ENCODE results near the gene HNRNPLL.

DNA sequence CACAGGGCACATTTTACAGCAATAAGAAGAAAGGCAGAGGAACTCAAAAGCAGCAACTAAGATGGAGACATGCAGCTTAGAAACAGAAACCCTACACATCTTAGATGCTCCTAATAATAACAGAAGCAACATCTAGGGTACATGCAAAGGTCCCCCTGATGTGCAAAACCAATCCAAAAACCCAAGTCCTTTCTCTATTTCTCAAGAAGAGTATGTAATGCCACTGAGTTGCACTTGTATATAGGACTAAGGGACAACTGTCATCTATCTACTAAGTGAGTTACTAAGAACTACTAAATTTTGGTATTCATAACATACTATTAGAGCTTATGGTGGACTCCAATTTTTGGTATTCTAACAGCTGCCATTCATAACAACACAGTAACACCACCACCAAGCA lies 28.4 kb downstream of the HNRNPLL start:
- TF ChIP-seq EZH2 (IDR thresholded peaks at IDR 0.05; ENCODE audit: borderline replicate concordance, low read length) = no peak
- TF ChIP-seq, protein P1, sequence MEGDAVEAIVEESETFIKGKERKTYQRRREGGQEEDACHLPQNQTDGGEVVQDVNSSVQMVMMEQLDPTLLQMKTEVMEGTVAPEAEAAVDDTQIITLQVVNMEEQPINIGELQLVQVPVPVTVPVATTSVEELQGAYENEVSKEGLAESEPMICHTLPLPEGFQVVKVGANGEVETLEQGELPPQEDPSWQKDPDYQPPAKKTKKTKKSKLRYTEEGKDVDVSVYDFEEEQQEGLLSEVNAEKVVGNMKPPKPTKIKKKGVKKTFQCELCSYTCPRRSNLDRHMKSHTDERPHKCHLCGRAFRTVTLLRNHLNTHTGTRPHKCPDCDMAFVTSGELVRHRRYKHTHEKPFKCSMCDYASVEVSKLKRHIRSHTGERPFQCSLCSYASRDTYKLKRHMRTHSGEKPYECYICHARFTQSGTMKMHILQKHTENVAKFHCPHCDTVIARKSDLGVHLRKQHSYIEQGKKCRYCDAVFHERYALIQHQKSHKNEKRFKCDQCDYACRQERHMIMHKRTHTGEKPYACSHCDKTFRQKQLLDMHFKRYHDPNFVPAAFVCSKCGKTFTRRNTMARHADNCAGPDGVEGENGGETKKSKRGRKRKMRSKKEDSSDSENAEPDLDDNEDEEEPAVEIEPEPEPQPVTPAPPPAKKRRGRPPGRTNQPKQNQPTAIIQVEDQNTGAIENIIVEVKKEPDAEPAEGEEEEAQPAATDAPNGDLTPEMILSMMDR (conservative IDR thresholded peaks at IDR 0.05 in 1 of 2, IDR thresholded peaks at IDR 0.05 in 1 of 2; ENCODE audit: extremely low read depth in 1 of 2, insufficient read depth in 1 of 2, low read depth in 1 of 2, low read length in 2 of 2) = no peak
